ENCODE measurements around the gene HSPA1L.

GRCh38 chr6:31794866-31795615, 20.0 kb downstream of the HSPA1L start:
- TF ChIP-seq, protein P1, sequence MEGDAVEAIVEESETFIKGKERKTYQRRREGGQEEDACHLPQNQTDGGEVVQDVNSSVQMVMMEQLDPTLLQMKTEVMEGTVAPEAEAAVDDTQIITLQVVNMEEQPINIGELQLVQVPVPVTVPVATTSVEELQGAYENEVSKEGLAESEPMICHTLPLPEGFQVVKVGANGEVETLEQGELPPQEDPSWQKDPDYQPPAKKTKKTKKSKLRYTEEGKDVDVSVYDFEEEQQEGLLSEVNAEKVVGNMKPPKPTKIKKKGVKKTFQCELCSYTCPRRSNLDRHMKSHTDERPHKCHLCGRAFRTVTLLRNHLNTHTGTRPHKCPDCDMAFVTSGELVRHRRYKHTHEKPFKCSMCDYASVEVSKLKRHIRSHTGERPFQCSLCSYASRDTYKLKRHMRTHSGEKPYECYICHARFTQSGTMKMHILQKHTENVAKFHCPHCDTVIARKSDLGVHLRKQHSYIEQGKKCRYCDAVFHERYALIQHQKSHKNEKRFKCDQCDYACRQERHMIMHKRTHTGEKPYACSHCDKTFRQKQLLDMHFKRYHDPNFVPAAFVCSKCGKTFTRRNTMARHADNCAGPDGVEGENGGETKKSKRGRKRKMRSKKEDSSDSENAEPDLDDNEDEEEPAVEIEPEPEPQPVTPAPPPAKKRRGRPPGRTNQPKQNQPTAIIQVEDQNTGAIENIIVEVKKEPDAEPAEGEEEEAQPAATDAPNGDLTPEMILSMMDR (IDR thresholded peaks at IDR 0.05), result no peak
- TF ChIP-seq POLR2A (IDR thresholded peaks at IDR 0.05), result no peak

Measured in breast epithelium (tissue), 3 donors.